ENCODE data around the gene ALOX12B. TPM values are rescaled to one million over a fixed set of nuclear protein-coding genes. Genes with fewer than 3 reads are reported as not detected.

The ALOX12B gene
- total and polyA plus RNA-seq, 2 donors (not counting 3 experiments of a cell fraction or from before 2014, with no cell fraction given) = not detected

- H3K4me3 ChIP-seq (replicated peaks in 1 of 3; ENCODE audit: insufficient read depth in 1 of 3, low read depth in 1 of 3, low read length in 3 of 3) = no peak overlapping the region
- no peaks in the 10 kb centered on the region for H3K36me3 ChIP-seq (ENCODE audit: control insufficient read depth in 2 of 2, extremely low read depth in 1 of 2, insufficient read depth in 2 of 2, low read length in 2 of 2)
- no peak overlapping the region for H2AFZ ChIP-seq (ENCODE audit: low read depth, low read length)
- no peak overlapping the region for H3K9ac ChIP-seq (replicated peaks; ENCODE audit: extremely low read depth, insufficient read depth, low read length)
- dilution Hi-C loops (cut with MboI; ENCODE audit: extremely low pct_ligation_motif_present, low sequenced_read_pairs) = no loop called here
- DNase-seq (ENCODE audit: low read depth, low spot score) (no peak), FAIRE-seq (no peak)
- intact Hi-C loops (cut with micrococcal nuclease) = no loop called here
- H3K9me3 ChIP-seq (replicated peaks; ENCODE audit: control insufficient read depth, insufficient read depth, low read length) = no peaks in the 10 kb centered on the region
- no peaks in the 10 kb centered on the region for H3K79me2 ChIP-seq (ENCODE audit: control insufficient read depth, insufficient read depth, low read length)
- POLR2A ChIA-PET = no interaction called here
- H3K27ac ChIP-seq (ENCODE audit: insufficient read depth, low read depth, low read length) = no peak overlapping the region
- no TSS peak for BruUV-seq (replicated peaks)
- peaks cover 12 to 16% of the 10 kb centered on the region in 2 experiments for H3K27me3 ChIP-seq (ENCODE audit: control insufficient read depth in 2 of 2, insufficient read depth in 2 of 2, low read length in 2 of 2)
- H3K9me1 ChIP-seq (replicated peaks; ENCODE audit: control insufficient read depth, extremely low read depth, insufficient read depth, low read length) = no peaks in the 10 kb centered on the region
- no peaks in the 10 kb centered on the region for H4K20me1 ChIP-seq (replicated peaks; ENCODE audit: control insufficient read depth, extremely low read depth, insufficient read depth, low read length)
- TF ChIP-seq MAX (IDR thresholded peaks at IDR 0.05; ENCODE audit: insufficient read depth, insufficient read length) = no peak
- no peak for TF ChIP-seq POLR2A (IDR thresholded peaks at IDR 0.05; ENCODE audit: low read depth, low read length)
- no peak for TF ChIP-seq CTCF (IDR thresholded peaks at IDR 0.05; ENCODE audit: extremely low read depth in 1 of 2, insufficient read depth in 1 of 2, low read depth in 1 of 2, low read length in 2 of 2)
- no peak for TF ChIP-seq JUN (IDR thresholded peaks at IDR 0.05; ENCODE audit: borderline replicate concordance, insufficient read depth, insufficient read length, low read depth)
- no peak for TF ChIP-seq MYC (IDR thresholded peaks at IDR 0.05; ENCODE audit: low read depth, low read length)
- TF ChIP-seq GATA2 (IDR thresholded peaks at IDR 0.05; ENCODE audit: insufficient read depth, insufficient read length, low read depth, low read length) = no peak
- no peak for TF ChIP-seq FOS (IDR thresholded peaks at IDR 0.05; ENCODE audit: borderline replicate concordance, insufficient read depth, low read length)
- no peak for TF ChIP-seq EZH2 (IDR thresholded peaks at IDR 0.05; ENCODE audit: borderline replicate concordance, low read depth, low read length, severe bottlenecking)
- TF ChIP-seq POLR2AphosphoS5 (IDR thresholded peaks at IDR 0.05; ENCODE audit: insufficient read depth, low read depth, low read length) = no peak
- no peak overlapping the region for H3K4me2 ChIP-seq (ENCODE audit: insufficient read depth, low read length)
- CTCF ChIA-PET = interaction anchor here (1.3 to 13.4 kb wide), 3 partner anchors 11 to 26 kb away, joined by 6 to 167 read pairs (median 26); no protein-coding TSS in a partner anchor
- H3K4me1 ChIP-seq (ENCODE audit: control insufficient read depth, extremely low read depth, insufficient read depth, low read length) = peaks cover 6% of the 10 kb centered on the region
Observed at GRCh38 chr17:8082292-8082691, 5.2 kb downstream of the ALOX12B start.
